AG10803 (cell line): ENCODE measurements around the gene ACTL7A.
"Not testable (repeated sequence)": the region's sequence is repeated elsewhere in the genome, so short reads cannot be mapped to it uniquely, and the experiment has no call there.

Source experiments
- DNase-seq: peaks from one replicate; pipeline ENCODE4 v3.0.0; 2010; ENCODE audit warnings: low read depth
- H3K4me3 ChIP-seq: 2 replicates; pipeline ENCODE4 v1.5.1; 2011; ENCODE audit warnings: mild to moderate bottlenecking, low read length, control low read depth
- TF ChIP-seq, protein P1 (sequence below): conservative IDR thresholded peaks from 2 replicates; pipeline ENCODE4 v1.5.1; 2011; ENCODE audit warnings: mild to moderate bottlenecking, low read length, control low read depth, inconsistent platforms

The ACTL7A gene

DNA sequence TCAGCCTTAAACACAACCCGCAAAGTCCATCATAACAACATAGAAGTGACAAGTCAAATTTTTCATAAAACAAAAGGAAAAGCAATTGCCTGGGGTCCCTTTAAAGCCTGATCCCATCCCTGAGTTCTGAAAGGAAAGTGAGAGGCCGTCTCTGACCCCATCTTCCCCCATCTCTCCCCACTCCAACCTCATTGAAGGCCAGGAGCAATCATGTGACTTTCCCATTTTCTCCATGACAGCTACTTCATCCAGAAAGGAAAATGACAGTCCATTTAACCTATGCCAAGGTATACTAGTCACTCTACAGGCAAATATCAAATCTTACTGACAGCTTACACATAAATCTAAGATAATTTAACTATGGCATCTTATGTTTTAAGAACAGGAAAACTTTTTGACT is 15.5 kb downstream of the ACTL7A start:
- no peak overlapping the region for H3K4me3 ChIP-seq
- TF ChIP-seq, protein P1, sequence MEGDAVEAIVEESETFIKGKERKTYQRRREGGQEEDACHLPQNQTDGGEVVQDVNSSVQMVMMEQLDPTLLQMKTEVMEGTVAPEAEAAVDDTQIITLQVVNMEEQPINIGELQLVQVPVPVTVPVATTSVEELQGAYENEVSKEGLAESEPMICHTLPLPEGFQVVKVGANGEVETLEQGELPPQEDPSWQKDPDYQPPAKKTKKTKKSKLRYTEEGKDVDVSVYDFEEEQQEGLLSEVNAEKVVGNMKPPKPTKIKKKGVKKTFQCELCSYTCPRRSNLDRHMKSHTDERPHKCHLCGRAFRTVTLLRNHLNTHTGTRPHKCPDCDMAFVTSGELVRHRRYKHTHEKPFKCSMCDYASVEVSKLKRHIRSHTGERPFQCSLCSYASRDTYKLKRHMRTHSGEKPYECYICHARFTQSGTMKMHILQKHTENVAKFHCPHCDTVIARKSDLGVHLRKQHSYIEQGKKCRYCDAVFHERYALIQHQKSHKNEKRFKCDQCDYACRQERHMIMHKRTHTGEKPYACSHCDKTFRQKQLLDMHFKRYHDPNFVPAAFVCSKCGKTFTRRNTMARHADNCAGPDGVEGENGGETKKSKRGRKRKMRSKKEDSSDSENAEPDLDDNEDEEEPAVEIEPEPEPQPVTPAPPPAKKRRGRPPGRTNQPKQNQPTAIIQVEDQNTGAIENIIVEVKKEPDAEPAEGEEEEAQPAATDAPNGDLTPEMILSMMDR, result no peak
- DNase-seq, result no peak

DNA sequence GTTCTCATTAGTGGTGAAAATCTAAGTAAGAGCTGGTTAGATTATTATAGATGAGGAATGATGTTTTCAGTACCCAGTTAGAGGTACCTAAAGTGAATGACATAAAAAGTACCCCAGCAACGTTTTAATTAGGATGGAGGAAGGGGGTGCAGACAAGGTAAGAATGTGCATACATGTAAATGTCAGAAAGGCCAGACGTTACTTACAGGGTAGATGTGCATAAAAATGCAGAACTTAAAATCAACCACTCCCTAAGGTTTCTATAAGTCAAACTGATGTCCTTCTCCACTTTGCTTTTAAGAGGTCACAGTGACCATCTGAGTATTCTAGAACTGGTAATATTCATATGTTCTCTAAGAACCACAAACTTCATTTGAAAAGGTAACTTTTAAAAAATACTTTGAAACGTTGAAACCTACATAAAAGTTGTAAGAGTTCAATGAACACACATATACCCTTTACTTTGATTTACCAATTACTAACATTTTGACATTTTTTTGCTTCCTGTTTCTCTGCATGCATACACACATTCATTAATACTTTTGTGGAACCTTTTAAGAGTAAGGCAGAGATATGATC is 18.8 kb downstream of the ACTL7A start:
- no peak for DNase-seq
- TF ChIP-seq, protein P1, result no peak
- no peak overlapping the region for H3K4me3 ChIP-seq

DNA sequence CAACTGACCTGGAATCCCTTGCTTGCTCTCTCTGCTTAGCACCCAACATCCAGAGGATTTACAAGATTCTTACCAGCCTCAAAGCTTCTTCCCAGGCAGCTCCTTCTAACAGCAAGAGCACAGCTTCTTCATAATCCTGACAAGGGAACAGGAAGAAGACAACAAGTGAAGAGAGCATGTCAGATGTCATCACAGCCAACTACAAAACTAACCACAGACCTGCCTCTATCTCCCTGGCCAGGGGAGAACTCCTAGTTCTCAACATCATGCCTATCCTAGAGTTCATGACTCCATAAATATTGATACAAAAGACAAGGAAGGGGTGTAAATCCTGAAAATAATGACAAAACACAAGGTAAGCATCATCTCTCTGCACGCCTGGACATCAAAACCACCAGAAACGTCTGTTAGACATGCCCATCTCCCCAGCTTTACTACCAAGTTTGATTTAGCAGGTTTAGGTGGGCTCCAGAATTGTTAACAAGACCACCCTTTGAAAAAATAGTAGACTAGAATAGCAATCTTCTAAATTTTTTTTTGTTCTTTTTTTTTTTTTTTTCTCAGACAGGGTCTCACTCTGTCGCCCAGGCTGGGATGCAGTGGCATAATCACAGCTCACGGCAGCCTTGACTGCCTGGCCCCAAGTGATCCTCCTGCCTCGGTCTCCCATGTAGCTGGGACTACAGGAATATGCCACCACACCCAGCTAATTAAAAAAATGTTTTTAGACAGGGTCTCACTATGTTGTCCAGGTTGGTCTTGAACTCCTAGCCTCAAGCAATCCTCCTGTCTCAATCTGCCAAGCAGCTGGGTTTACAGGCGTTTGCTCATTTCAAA is 20.2 kb downstream of the ACTL7A start:
- TF ChIP-seq, protein P1, result no peak
- DNase-seq, result no peak
- H3K4me3 ChIP-seq, result no peak overlapping the region

DNA sequence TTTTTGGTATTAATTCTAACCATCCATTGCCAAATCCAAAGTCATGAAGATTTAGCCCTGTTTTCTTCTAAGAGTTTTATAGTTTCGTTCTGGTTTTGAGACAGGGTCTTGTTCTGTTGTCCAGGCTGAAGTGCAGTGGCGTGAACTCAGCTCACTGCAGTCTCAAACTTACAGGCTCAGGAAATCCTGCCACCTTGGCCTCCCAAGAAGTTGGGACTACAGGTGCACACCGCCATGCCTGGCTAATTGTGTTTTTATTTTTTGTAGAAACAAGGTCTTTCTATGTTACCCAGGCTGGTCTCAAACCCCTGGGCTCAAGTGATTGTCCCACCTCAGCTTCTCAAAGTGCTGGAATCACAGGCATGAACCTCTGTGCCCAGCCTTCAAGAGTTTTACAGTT is 21.0 kb downstream of the ACTL7A start:
- DNase-seq, result no peak
- no peak overlapping the region for H3K4me3 ChIP-seq
- TF ChIP-seq, protein P1, result no peak

DNA sequence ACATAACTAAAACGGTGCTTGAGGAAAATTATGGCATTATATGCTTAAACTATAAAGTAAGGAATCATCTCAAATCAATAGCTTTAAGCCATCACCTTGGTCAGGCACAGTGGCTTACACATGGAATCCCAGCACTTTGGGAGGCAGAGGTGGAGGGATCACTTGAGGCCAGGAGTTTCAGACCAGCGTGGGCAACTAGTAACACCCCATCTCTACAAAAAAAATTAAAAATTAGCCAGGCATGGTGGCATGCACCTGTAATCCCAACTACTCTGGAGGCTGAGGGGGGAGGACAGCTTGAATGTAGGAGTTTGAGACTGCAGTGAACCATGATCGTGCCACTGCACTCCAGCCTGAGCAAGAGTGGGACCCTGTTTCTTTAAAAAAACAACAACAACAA is 22.6 kb downstream of the ACTL7A start:
- H3K4me3 ChIP-seq, result no peak overlapping the region
- TF ChIP-seq, protein P1, result no peak
- DNase-seq, result no peak

DNA sequence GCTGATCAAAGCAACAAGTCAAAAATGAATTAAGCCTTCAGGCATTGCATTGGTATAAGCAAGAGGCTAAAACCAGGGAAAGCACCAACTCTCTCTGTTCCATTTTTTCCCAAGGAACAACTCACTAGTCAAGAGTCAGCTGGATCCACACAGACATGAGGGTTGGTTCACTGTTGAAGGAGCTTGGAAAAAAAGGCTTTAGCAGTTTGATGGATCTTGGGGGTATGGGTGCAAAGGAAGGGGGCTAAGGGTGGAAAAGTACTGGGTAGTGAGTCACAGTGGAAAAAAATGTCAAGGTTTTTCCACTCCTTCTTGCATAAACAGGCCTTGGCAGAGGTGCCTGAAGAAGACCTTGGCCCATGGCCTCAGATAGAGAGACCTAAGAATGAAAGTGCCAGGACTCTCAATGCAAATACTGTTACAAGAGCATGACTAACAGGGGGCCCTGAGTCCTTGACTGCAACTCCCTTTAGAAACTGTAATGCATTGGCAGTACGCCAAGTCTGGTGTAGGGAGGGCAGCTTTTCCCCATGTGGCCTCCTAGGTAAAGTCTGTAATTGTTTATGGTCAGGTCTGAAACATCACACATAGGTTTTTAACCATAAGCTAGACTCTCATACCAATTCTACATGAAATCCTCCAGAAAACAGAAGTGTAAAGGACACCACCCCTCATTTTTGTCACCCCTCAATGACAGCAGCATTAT is 23.7 kb downstream of the ACTL7A start:
- peak; percentile 51 for DNase-seq
- TF ChIP-seq, protein P1, result no peak

DNA sequence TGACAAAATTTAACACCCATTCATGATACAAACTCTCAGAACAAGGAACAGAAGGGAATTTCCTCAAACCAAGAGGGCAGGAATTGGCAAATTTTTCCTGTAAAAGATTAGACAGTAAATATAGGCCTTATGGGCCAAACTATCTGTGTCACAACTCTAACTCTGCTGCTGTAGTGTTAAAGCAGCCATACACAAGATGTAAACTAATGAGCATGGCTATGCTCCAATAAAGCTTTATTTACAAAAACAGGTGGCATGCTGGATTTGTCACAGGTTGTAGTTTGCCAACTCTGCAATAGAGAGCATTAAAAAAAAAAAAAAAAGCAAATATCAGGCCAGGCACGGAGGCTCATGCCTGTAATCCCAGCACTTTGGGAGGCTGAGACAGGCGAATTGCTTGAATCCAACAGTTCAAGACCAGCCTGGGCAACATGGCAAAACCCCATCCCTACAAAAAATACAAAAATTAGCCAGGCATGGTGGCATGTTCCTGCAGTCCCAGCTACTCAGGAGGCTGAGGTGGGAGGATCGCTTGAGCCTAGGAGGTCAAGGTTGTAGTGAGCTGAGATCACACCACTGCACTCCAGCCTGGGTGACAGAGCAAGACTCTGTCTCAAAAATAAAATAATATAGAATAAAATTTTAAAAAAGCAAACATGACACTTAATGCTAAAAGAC is 24.7 kb downstream of the ACTL7A start:
- H3K4me3 ChIP-seq, DNase-seq: not testable (repeated sequence)

More for the DNA sequence above, 23.7 kb downstream of the ACTL7A start:
- no peak overlapping the region for H3K4me3 ChIP-seq
